HG02981 (cell line): ENCODE results near the gene NLRC5.
A peak's percentile ranks its signal among the peaks of the same experiment; 100 is the strongest.
"Not testable (repeated sequence)": the region's sequence is repeated elsewhere in the genome, so short reads cannot be mapped to it uniquely, and the experiment has no call there.

Experiments used
- ATAC-seq: cut with Tn5 transposase; IDR thresholded peaks from one replicate; pipeline ENCODE4 v1.9.1; 2021; ENCODE audit warnings: mild to moderate bottlenecking, moderate library complexity; ENCODE audit not compliant: unreplicated experiment

The NLRC5 gene

DNA sequence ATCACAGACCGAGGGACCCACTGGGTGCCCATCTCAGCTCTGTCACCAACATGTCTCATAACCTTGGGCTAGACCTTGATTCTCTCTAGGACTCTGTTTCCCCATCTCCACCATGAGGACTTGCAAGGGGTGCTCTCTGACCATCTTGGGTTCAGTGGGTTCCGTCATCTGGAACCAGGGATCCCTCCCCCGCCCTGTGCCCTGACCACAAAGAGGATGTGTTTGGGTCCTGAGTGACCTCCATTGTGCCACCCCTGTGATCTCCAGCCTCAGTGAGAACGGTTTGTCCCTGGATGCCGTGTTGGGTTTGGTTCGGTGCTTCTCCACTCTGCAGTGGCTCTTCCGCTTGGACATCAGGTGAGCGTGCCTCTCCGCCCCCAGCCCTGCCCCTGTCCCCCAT, 53.9 kb downstream of the NLRC5 start:
- ATAC-seq = no peak

DNA sequence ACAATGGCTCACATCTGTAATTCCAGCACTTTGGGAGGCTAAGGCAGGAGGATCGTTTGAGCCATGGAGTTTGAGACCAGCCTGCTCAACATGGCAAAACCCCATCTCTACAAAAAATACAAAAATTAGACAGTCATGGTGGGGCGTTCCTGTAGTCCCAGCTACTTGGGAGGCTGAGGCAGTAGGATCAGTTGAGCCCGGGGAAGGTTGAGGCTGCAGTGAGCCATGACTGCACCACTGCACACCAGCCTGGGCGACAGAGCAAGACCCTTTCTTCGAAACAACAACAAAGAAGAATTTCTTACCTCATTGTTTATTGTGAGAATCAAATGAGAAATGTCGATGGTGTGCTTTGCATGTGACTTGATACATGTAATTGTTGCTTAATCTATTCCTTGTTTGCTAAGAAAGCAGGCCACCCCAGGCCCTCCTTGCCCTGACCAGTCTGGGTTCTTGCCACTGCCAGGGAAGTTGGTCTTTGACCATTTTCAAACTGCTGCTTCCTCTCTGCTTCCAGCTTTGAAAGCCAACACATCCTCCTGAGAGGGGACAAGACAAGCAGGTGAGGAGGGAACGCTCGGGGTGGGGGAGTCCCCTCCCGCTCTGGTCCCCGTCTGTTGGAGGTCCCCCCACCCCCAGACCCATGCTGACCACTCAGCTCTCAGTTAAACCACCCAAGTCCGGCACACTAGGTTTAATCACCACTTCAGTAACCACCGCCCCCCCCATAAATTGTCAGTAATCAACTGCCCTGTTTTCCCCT, 55.8 kb downstream of the NLRC5 start:
- no peak for ATAC-seq

DNA sequence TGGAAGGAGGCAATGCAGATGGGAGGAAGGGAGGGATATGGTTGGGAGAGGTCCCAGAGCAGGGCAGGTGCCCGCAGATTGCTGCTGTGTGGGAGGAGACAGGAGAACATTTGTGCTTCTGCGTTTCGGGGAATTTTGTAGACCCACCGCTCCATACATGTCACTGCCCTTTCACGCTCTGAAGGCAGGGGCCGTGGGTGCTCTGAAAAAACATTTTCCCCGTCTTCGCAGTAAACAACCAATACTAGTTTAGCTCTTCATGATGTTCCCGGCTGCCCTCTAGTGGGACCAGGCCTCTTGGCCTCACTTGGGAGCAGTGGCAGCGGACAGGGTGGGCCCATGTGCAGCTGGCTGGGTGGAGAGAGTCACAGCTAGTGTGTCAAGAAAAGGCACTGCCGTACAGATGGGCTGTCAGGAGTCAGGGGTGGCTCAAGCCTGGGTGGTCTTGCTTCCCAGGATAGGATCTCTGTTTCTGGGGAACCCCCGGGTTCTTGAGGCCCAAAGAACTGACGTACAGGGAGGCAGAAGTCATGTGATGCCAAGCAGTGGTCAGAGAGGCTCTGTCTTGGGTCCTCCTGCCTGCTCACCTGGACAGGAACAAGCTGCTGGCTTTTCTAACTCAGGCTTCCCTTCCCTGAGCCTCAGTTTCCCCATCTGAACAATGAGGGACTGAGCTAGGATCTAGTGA, 56.5 kb downstream of the NLRC5 start:
- ATAC-seq = no peak

DNA sequence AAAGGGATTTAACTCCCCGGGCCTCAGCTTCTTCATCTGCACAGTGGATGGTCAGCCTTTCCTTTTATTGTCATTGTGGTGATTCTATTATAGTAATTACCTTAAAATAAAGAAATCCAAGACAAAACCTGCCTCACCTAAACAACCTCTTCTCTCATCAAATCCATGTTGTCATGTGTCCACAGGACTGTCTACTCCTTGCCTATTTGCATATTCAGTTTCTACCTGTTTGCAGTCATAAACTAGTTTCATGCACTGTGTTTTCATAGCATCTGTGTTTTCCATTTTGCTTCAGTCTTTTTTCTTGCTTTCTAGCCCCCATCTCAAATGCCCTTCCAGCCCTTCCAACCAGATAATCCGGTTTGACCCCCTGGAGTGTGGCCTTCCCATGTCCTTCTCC, 58.7 kb downstream of the NLRC5 start:
- no peak for ATAC-seq

DNA sequence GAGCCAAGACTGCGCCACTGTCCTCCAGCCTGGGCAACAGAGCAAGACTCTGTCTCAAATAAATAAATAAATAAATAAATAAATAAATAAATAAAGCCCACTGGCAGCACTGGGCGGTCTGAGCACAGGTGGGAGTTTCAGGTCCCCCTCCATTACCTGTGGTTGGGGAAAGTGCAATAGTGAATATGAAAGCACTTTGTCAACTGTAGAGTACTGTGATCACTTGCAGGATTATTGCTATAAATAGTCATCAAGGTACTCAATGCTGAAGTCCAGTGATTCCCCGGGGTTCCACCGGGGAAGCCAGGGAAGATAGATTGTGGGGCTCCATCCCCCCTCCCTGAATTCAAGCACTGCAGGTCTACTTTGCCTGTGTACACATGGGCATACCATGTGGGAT, 60.3 kb downstream of the NLRC5 start:
- ATAC-seq = peak; percentile 55

DNA sequence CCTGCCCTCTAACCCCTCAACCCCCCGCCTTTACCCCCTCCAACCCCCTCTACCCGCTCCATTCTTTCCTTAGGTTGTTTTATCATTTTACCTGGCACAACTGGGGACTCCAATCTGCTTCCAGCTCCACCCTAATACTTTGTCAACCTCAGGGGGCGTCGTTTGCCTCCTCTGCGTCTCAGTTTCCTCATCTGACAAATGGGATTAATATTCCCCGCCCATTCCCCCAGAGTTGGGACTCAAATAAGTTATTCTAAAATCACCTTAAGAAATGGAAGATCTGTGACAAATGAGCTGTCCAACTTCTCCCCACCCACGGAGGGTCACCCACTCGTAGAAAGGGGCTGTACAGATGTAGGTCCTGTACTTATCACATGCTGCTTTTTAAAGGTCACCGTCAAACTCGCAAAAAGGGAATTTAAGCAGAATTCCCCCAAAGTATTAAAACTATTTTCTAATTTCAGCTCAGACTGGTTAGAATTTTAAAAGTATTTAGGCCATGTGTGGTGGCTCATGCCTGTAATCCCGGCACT, 62.4 kb downstream of the NLRC5 start:
- no peak for ATAC-seq

DNA sequence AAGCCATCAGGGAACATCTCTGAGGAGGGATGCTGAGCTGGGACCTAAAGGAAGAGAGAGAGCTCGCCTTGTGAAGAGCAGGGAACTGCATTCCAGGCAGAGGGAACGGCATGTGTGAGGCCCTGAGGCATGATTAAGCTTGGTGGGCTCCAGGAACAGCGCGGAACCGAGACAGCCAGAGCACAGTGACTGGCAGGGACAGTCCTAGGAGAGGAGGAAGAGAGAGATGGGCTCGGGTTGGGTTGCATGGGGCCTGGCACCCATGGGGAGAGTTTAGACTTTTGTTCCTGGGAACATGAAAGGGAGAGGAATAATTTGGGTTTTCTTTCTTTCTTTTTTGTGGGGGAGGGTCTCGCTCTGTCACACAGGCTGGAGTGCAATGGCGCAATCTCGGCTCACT, 63.8 kb downstream of the NLRC5 start:
- ATAC-seq = no peak

DNA sequence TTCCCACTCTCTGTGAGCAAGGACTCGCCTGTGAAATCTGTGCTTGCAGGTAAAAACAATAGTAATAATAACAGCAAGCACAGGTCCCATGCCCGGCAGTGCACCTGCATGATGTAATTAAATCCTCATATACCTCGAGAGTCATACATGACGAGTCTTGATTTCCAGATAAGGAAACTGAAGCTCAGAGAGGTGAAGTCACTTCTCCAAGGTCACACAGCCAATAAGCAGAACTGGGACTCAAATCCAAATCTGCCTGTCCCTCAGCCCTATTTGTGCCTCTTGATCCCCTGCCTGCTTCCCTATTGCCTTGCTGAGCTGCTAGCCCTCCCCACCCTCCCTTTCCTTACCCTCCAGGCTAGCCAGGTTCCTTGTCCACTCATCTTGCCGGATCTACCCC, 65.0 kb downstream of the NLRC5 start:
- ATAC-seq = no peak

DNA sequence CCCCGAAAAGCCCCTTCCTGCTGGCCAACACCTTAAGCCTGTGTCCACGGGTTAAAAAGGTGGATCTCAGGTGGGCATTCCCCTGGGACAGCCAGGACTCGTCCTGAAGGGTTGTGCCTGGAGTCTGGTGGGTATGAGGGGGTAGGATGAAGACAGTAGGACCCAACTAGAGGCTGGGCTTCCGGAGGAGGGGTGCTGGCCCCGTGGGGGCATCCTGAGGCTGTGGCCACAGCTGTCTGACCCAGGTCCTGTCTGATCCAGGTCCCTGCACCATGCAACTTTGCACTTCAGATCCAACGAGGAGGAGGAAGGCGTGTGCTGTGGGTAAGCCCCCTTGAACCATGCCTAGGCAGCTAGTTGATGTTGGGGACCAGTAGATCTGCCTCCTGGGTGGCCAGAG, 65.4 kb downstream of the NLRC5 start:
- no peak for ATAC-seq

DNA sequence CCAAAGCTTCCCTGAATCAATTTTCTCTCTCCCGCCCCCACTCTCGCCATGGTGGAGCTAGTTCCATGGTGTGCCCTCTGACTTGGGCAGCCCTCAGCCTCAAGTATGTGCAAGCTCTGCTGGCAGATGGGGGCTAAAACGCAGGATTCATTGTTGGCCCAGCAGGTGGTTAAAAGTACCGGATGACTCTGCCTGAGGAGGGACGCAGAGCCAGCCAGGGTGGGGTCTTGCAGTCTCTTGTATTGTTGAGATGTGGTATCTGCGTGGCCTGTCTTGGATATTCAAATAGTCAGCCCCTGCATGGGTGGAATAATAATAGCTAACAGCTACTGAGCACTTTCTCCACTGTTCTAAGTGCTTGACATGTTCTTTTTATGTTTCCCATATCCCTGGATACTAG, 66.3 kb downstream of the NLRC5 start:
- ATAC-seq = no peak

DNA sequence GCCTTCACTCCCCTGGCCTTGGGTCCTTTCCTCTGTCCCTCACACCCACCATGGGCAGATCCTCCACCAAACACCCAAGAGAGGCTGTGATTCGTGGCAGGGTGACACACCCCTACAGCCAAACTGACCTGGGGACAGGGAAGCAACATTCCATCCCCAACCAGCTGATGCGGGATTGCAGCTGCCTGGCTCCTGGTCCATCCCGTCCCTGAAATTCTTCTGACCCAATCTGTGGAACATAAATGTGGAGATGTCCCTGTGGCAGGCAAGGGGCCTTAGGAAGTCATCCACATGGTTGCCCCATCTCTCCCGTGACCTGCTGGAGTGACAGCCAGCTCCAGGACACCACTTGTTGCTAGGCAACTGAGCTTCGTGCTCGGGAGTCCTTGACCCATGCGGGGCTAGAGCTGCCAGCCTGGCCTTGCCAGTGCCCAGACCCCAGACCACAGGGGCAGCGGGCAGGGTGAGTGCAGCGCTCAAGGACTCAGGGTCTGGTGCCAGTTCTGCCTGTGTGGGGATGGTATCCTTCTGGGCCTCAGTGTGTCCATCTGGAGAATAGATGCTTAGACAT, 69.0 kb downstream of the NLRC5 start:
- no peak for ATAC-seq

DNA sequence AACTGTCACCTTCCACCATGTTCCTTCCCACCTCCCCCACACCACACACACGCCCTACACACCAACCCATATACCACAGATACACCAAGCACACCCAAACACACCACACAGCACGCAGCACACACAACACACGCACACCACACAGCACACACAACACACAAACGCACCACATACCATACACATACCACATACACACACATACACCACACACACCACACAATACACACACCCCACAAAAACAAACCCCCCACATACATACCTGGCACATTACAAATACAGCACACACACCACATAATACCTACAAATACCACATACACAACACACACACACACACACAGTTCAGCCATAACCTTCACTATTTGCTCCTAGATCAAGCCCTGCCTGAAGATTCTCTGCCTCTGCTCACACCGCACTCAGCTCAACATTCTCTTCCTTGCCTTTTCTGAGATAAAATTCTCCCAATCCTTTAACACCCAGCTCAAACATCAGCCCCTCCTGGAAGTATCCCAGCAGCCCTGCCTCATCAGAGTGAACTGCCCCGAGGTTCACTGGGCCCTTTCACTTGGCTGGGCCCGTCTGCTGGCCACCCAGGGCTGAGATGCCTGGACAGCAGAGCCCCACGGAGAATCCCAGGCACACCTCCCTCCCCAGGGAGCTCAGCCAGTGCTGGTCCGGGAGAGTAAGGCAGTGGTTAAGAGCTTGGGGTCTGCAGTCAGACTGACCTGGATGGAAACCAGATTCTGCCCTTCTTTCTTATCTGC, 71.1 kb downstream of the NLRC5 start:
- no peak for ATAC-seq

DNA sequence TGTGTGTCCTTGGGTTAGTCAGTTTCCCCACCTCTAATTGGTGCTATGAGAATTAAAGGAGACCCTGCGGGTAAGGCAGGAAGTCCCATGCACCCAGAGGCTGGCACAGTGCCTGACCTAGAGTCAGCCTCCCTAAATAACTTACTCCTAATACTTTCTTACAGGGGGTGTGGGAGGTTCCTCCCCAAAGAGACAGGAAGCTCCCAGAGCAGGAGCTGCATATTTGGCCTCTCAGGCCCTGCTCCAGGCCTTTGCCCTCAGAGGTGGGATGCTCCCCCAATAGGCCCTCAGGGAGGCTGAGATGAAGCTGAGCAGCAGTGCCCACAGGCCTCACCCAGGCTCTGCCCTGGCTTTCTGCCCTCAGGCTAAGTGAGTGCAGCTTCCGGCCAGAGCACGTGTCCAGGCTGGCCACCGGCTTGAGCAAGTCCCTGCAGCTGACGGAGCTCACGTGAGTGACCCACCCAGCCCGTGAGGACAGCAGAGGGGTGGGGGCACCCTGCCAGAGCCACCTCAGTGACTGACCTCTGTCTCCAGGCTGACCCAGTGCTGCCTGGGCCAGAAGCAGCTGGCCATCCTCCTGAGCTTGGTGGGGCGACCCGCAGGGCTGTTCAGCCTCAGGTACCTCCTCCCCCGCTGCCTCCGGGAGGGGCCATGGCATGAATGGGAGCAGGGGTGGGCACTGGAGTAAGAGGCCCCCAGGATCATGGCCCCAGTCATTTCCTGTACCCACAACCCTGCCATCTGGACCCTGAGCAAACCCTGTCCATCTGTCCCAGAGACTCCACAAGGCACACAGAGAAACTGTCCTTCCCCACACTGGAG, 71.9 kb downstream of the NLRC5 start:
- ATAC-seq = no peak

DNA sequence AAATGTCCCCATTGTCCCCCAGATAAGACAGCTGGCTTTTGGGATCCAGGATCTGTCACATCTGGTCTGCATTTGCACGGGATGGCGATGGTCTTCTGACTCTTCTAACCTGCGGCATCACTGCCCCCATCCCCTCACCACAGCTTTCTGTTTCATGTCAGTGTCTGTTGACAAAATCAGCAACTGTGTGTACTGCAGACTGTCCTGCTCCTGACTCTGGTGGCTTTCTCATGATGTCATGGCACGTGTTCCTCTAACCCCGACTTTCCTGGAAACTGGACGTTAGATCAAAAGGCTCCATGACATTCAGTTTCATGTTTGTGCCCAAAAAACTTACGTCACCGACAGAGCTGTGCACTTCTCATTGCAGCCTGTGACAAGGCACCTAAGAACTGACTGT, 73.0 kb downstream of the NLRC5 start:
- ATAC-seq = no peak

DNA sequence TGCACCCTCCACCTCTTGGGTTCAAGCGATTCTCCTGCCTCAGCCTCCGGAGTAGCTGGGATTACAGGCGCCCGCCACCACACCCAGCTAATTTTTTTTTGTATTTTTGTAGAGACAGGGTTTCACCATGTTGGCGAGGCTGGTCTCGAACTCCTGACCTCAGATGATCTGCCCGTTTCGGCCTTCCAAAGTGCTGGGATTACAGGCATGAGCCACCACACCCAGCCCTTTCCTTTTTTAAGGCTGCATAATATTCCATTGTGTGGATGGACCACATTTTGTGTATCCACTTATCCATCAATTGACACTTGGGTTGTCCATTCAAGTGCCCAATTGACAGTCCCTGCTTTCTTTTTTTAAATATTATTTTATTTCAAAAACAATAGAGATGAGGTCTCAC, 73.8 kb downstream of the NLRC5 start:
- not testable (repeated sequence) for ATAC-seq

DNA sequence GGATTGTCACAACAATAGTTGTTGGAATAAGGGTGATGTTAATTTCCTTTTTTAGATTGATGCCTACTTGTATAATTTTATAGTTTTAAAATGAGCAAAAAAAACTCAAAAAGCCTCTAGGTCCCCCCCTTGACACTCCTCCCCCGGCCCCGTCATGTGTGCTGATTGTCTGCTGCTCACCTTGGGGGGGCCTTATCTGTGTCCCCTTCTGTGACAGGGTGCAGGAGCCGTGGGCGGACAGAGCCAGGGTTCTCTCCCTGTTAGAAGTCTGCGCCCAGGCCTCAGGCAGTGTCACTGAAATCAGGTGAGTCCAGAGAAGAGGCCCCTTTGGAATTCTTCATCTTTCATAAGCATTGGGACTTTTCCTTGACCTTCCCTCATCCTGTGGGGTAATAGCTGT, 75.6 kb downstream of the NLRC5 start:
- no peak for ATAC-seq

DNA sequence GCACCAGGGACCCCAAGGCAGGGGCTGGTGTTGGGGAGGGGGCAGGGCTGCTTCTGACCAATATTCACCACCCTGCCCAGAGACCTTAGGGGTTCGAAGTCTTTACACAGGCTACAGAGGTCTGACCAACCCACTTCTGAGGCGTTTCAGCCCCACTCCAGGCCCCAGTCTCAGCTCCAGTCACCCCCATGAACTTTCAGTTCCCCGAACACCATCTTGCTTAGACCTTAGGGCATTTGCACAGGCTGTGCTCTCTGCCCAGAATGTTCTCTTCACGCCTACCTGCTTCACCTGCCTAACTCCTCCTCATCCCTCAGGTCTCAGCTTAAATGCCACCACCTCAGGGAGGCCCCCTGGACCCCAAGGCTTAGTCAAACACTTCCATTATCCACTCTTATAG, 77.3 kb downstream of the NLRC5 start:
- no peak for ATAC-seq

DNA sequence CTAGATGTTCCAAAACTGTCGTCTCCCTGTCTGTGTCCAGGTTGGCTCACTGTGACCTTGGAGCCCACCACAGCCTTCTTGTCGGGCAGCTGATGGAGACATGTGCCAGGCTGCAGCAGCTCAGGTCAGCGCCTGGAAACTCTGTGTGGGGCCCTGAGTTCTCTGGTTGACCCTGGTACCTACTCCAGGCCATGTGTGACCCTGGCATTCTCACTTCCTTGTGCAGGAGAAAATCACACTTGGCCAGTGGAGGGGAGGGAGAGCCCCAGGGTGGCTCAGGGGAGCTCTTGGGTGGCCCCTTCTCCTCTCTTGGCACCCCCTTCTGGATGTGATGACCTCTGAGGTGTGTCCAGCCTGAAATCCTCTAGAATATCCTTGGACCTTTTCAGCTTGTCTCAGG, 78.0 kb downstream of the NLRC5 start:
- no peak for ATAC-seq

DNA sequence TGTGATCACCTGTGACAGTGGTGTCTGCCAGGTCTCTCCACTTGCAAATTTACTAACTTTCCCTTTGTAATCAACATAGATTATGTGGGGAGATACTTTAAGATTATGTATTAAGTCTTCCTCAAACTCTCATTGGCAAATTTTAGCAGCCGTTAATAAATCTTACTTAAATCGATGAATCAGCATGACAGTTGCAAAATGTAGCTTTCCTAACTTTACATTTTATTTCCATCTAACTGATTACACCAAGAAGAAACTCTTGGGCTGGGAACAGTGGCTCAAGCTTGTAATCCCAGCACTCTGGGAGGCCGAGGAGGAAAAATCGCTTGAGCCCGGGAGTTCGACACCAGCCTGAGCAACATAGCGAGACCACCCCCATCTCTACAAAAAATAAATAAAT, 79.7 kb downstream of the NLRC5 start:
- ATAC-seq = no peak

DNA sequence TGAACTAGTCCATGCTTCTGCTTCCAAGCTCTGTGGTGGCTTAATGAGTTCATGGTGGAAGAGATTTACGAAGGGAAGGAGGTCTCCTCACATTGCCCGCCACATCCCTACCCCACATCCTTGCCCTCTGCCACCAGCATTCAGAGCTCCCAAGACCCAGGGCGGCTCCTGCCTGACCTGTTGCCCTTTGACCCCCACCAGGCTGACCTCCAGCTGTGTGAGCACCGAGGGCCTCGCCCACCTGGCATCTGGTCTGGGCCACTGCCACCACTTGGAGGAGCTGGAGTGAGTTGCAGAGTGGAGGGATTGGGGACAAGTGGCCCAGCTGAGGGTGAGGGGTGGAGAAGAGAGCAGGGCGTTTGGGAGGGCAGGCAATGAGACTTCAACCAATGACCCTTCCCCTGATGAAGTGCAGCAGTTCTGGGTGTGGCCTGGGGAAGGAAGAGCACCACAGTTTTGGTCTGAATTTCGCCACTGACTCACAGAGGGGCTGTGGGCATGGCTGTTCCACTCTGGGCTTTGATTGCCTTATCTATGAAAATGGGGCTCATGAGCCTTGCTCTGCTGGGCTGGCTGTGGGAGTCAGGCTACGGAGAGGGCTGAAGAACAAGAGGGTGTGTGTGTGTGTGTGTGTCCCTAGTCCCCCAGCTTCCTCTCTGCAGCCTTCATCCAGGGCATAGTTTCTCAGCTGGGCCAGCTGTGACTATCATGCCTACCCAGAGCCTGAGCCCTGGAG, 80.4 kb downstream of the NLRC5 start:
- no peak for ATAC-seq
